Pancreas (tissue), 8 donors: ENCODE results near the gene GNPTG. TPM values are rescaled to one million over a fixed set of nuclear protein-coding genes. Genes with fewer than 3 reads are reported as not detected.

Experiments
- polyA plus RNA-seq, 2 donors: library from polyadenylated mRNA; stranded (reverse); fragments of 200-250 nt; gene quantifications; one replicate each; pipeline ENCODE4 v1.2.3, GENCODE V29; 2013
- total RNA-seq, 6 donors: library from RNA; stranded (reverse); fragmentation: NEBNext Ultra II Directional in 4 of 6; extraction: Animal tissue kit (Norgen Biotek cat#: 25700) in 4 of 6; gene quantifications; one replicate each; pipeline versions ENCODE4 v1.2.1 to v1.2.4, GENCODE V29; 2021 to 2023
- donor health status: healthy with polysubstance abuse.
- donor health status: DM: no; HTN: no; CAD: no; lungs with moderate emphysema.
- donor health status: DM: no; HTN: no; CAD: no.
- donor health status: Bipolar disorder and iron deficiency.
- donor health status: DM: yes; HTN: yes; CAD: no.
- donor health status: DM: no; HTN: no; CAD: no.
- donor health status: DM: no; HTN: no; CAD: no.
- donor health status: DM: yes; HTN: yes; CAD: no.

Gene GNPTG
- total and polyA plus RNA-seq, 8 donors, result 28.0 to 75.3 (median 40.9) TPM

Other genes with a start within 250 kb of the GNPTG start
- 1 to 10 TPM; 2.5 to 5.4 (median 3.6) TPM for gene CACNA1H, start 198.8 kb upstream of the GNPTG start, total RNA-seq
- 10 to 100 TPM; 12.8 to 20.5 TPM for gene CACNA1H, start 198.8 kb upstream of the GNPTG start, polyA plus RNA-seq
- under 1 TPM in 1 of 6 donors, not detected in 5; 0.26 TPM for gene TPSG1, start 126.7 kb upstream of the GNPTG start, total RNA-seq
- under 1 TPM in 1 of 2 donors, not detected in 1; 0.12 TPM for gene TPSG1, start 126.7 kb upstream of the GNPTG start, polyA plus RNA-seq
- 1 to 10 TPM in 5 of 6 donors, under 1 TPM in 1; 0.69 to 9.9 (median 4.8) TPM for gene TPSB2, start 121.7 kb upstream of the GNPTG start, total RNA-seq
- 10 to 100 TPM in 1 of 2 donors, 1 to 10 TPM in 1; 2.4 to 12.2 TPM for gene TPSB2, start 121.7 kb upstream of the GNPTG start, polyA plus RNA-seq
- gene TPSAB1, start 111.2 kb upstream of the GNPTG start, total RNA-seq, result 10 to 100 TPM in 1 of 6 donors, 1 to 10 TPM in 5; 1.1 to 17.0 (median 4.9) TPM
- 10 to 100 TPM in 1 of 2 donors, 1 to 10 TPM in 1; 1.3 to 14.5 TPM for gene TPSAB1, start 111.2 kb upstream of the GNPTG start, polyA plus RNA-seq
- under 1 TPM in 1 of 6 donors, not detected in 5; 0.61 TPM for gene TPSD1, start 95.9 kb upstream of the GNPTG start, total RNA-seq
- under 1 TPM; 0.19 to 0.26 TPM for gene TPSD1, start 95.9 kb upstream of the GNPTG start, polyA plus RNA-seq
- 10 to 100 TPM; 30.0 to 57.9 (median 36.1) TPM for gene UBE2I, start 42.3 kb upstream of the GNPTG start, total RNA-seq
- 10 to 100 TPM; 35.3 to 42.0 TPM for gene UBE2I, start 42.3 kb upstream of the GNPTG start, polyA plus RNA-seq
- 10 to 100 TPM in 3 of 6 donors, 1 to 10 TPM in 3; 2.1 to 13.1 (median 9.4) TPM for gene BAIAP3, start 18.3 kb upstream of the GNPTG start, total RNA-seq
- gene BAIAP3, start 18.3 kb upstream of the GNPTG start, polyA plus RNA-seq, result 100 to 1,000 TPM in 1 of 2 donors, 10 to 100 TPM in 1; 47.4 to 110 TPM
- 10 to 100 TPM; 22.2 to 32.3 (median 29.4) TPM for gene TSR3, start 53 bp upstream of the GNPTG start, total RNA-seq
- gene TSR3, start 53 bp upstream of the GNPTG start, polyA plus RNA-seq, result 10 to 100 TPM; 34.1 to 40.9 TPM
- gene UNKL, start 62.8 kb downstream of the GNPTG start, total RNA-seq, result 10 to 100 TPM in 3 of 6 donors, 1 to 10 TPM in 3; 4.4 to 22.1 (median 10.2) TPM
- gene UNKL, start 62.8 kb downstream of the GNPTG start, polyA plus RNA-seq, result 10 to 100 TPM in 1 of 2 donors, 1 to 10 TPM in 1; 7.6 to 15.2 TPM
- gene UQCC4, start 68.8 kb downstream of the GNPTG start, total RNA-seq, result 1 to 10 TPM; 2.2 to 4.7 (median 4.3) TPM
- 10 to 100 TPM in 1 of 2 donors, 1 to 10 TPM in 1; 8.3 to 14.4 TPM for gene UQCC4, start 68.8 kb downstream of the GNPTG start, polyA plus RNA-seq
- under 1 TPM in 2 of 6 donors, not detected in 4; 0.16 to 0.23 TPM for gene PERCC1, start 79.1 kb downstream of the GNPTG start, total RNA-seq
- gene PERCC1, start 79.1 kb downstream of the GNPTG start, polyA plus RNA-seq, result not detected
- 1 to 10 TPM in 3 of 6 donors, under 1 TPM in 3; 0.59 to 3.2 (median 1.2) TPM for gene CCDC154, start 92.6 kb downstream of the GNPTG start, total RNA-seq
- gene CCDC154, start 92.6 kb downstream of the GNPTG start, polyA plus RNA-seq, result 1 to 10 TPM; 7.7 to 7.8 TPM
- 10 to 100 TPM; 31.0 to 56.1 (median 34.3) TPM for gene CLCN7, start 123.1 kb downstream of the GNPTG start, total RNA-seq
- gene CLCN7, start 123.1 kb downstream of the GNPTG start, polyA plus RNA-seq, result 10 to 100 TPM; 41.9 to 91.2 TPM
- not detected for gene PTX4, start 137.0 kb downstream of the GNPTG start, total RNA-seq
- not detected for gene PTX4, start 137.0 kb downstream of the GNPTG start, polyA plus RNA-seq
- gene TELO2, start 141.4 kb downstream of the GNPTG start, total RNA-seq, result 10 to 100 TPM; 11.7 to 22.9 (median 17.5) TPM
- 10 to 100 TPM; 65.9 to 98.7 TPM for gene TELO2, start 141.4 kb downstream of the GNPTG start, polyA plus RNA-seq
- 1 to 10 TPM; 2.4 to 9.6 (median 4.6) TPM for gene TMEM204, start 181.7 kb downstream of the GNPTG start, total RNA-seq
- gene TMEM204, start 181.7 kb downstream of the GNPTG start, polyA plus RNA-seq, result 1 to 10 TPM; 8.8 to 9.8 TPM